Measurements from ENCODE around the gene SARDH. TPM values are rescaled to one million over a fixed set of nuclear protein-coding genes. Genes with fewer than 3 reads are reported as not detected.

Gene SARDH
- total and polyA plus RNA-seq, 9 of the 15 experiments (the other 6 are each of a cell fraction or from before 2014, with no cell fraction given): 0.14 TPM; not detected in 8

GRCh38 chr9:133786907-133787753 lies 49.0 kb upstream of the SARDH start:
- ChIA-PET POLR2A (interaction anchor here (0.6 kb wide), 1 partner anchor 17 kb away, joined by 3 read pairs; no protein-coding TSS in a partner anchor), CTCF (ENCODE audit: low intra/inter-chr PET ratio) (interaction anchor here (0.6 kb wide), 1 partner anchor 10 kb away, joined by 3 read pairs; no protein-coding TSS in a partner anchor)
- Histone ChIP-seq H3K4me2 (ENCODE audit: insufficient read depth, low read length) (no peak overlapping the region), H2AFZ (ENCODE audit: low read depth, low read length) (no peak overlapping the region), H3K79me2 (ENCODE audit: control insufficient read depth, insufficient read depth, low read length) (no peaks in the 10 kb centered on the region), H3K9ac (ENCODE audit: insufficient read depth in 1 of 2, low read depth in 2 of 2, low read length in 2 of 2) (no peak overlapping the region), H3K4me3 (no peak overlapping the region), H3K4me1 (replicated peaks in 1 of 2; ENCODE audit: control insufficient read depth in 2 of 2, insufficient read depth in 2 of 2, low read length in 2 of 2) (peaks cover 0 to 12% of the 10 kb centered on the region in 2 experiments; a peak in 2 of 5 replicates), H3K9me3 (replicated peaks; ENCODE audit: control insufficient read depth, insufficient read depth, low read depth, low read length) (no peaks in the 10 kb centered on the region), H3K27ac (ENCODE audit: extremely low read depth, low read depth, low read length) (no peak overlapping the region), H3K9me1 (ENCODE audit: control insufficient read depth, insufficient read depth, low read length) (no peaks in the 10 kb centered on the region), H3K27me3 (ENCODE audit: control insufficient read depth in 2 of 2, insufficient read depth in 2 of 2, low read length in 2 of 2) (peaks cover 0 to 34% of the 10 kb centered on the region in 2 experiments; a peak in 3 of 5 replicates), H4K20me1 (replicated peaks; ENCODE audit: control insufficient read depth, insufficient read depth, low read length) (0 out of 2 replicates have a peak, but pooled peaks cover 8% of the 10 kb centered on the region), H3K36me3 (ENCODE audit: control insufficient read depth, insufficient read depth, low read length) (no peaks in the 10 kb centered on the region)
- no peak for ATAC-seq
- in situ Hi-C loops (cut with MboI): loop anchor here (5.0 kb wide), 1 partner anchor 210 kb away; no protein-coding TSS in a partner anchor
- FAIRE-seq: no peak
- DNase-seq (ENCODE audit: extremely low read depth in 1 of 4, low spot score in 3 of 4): no peak
- intact Hi-C loops (cut with micrococcal nuclease): no loop called here
- BruUV-seq (replicated peaks): no TSS peak
- 0% methylated on average over 16 of the region's 17 CpGs for WGBS (ENCODE audit: insufficient coverage, low coverage, missing lambda C conversion rate)
- TF ChIP-seq KDM5B (IDR thresholded peaks at IDR 0.05; ENCODE audit: insufficient replicate concordance, low read depth, low read length) (no peak), CLOCK (CRISPR knock-in tag; IDR thresholded peaks at IDR 0.05; ENCODE audit: borderline replicate concordance) (no peak), ZNF146 (CRISPR knock-in tag; IDR thresholded peaks at IDR 0.05; ENCODE audit: unreplicated experiment) (no peak), SAFB (IDR thresholded peaks at IDR 0.05; ENCODE audit: borderline replicate concordance, low read depth, low read length) (no peak), NR2F6 (CRISPR knock-in tag; IDR thresholded peaks at IDR 0.05) (no peak), ZNF140 (CRISPR knock-in tag; IDR thresholded peaks at IDR 0.05) (no peak), GTF2A2 (tag; IDR thresholded peaks at IDR 0.05) (no peak), NUFIP1 (IDR thresholded peaks at IDR 0.05; ENCODE audit: partially characterized antibody) (no peak), EZH2 (IDR thresholded peaks at IDR 0.05; ENCODE audit: borderline replicate concordance, low read depth, low read length) (no peak), SMAD4 (CRISPR knock-in tag; conservative IDR thresholded peaks at IDR 0.05) (no peak)
